HepG2 (cell line): ENCODE results near the gene HPD. TPM values are rescaled to one million over a fixed set of nuclear protein-coding genes. Genes with fewer than 3 reads are reported as not detected.
A peak's percentile ranks its signal among the peaks of the same experiment; 100 is the strongest.

Experiments used
- DMAP1 ChIP-seq: IDR thresholded peaks from 2 replicates; pipeline ENCODE4 v1.6.1; 2016
- HOXA5 ChIP-seq: sonication (generic); formaldehyde crosslinking; IDR thresholded peaks from 2 replicates; pipeline ENCODE4 v1.4.0; 2020; ENCODE audit warnings: missing genetic modification reagents
- ISX ChIP-seq: sonication (generic); formaldehyde crosslinking; conservative IDR thresholded peaks from 2 replicates; pipeline ENCODE4 v1.5.0; 2020; ENCODE audit warnings: missing genetic modification reagents
- KLF15 ChIP-seq: sonication (generic); formaldehyde crosslinking; IDR thresholded peaks from 2 replicates; pipeline ENCODE4 v1.8.1; 2023; ENCODE audit warnings: borderline replicate concordance, mild to moderate bottlenecking, inconsistent platforms, missing genetic modification reagents, mixed read lengths
- LCORL ChIP-seq, 2 experiments: fragments of 450-650 bp in 1 of 2; sonication (generic) in 1 of 2; formaldehyde crosslinking in 1 of 2; IDR thresholded peaks; 2 replicates each; pipeline versions ENCODE4 v1.5.0 to v1.6.1; 2017 to 2020; ENCODE audit warnings: antibody characterized with exemption in 1 of 2, missing genetic modification reagents in 1 of 2
- MZF1 ChIP-seq: sonication (generic); formaldehyde crosslinking; IDR thresholded peaks from 2 replicates; pipeline ENCODE4 v1.8.1; 2023; ENCODE audit warnings: mild to moderate bottlenecking, missing genetic modification reagents, borderline replicate concordance
- NKX3-1 ChIP-seq: sonication (generic); formaldehyde crosslinking; IDR thresholded peaks from 2 replicates; pipeline ENCODE4 v1.5.0; 2020; ENCODE audit warnings: missing genetic modification reagents
- RBFOX2 ChIP-seq: fragments of 200-400 bp; formaldehyde crosslinking; IDR thresholded peaks from 2 replicates; pipeline ENCODE4 v1.6.1; 2017; ENCODE audit warnings: low read depth, mild to moderate bottlenecking, low read length
- RCOR2 ChIP-seq: IDR thresholded peaks from 2 replicates; pipeline ENCODE4 v1.6.1; 2016; ENCODE audit warnings: missing biosample characterization, missing genetic modification reagents
- SMAD1 ChIP-seq: sonication (generic); formaldehyde crosslinking; IDR thresholded peaks from 2 replicates; pipeline ENCODE4 v1.4.0; 2020; ENCODE audit warnings: missing genetic modification reagents, low read depth, mild to moderate bottlenecking, borderline replicate concordance
- SMAD9 ChIP-seq: sonication (generic); formaldehyde crosslinking; IDR thresholded peaks from 2 replicates; pipeline ENCODE4 v1.5.1; 2020; ENCODE audit warnings: mild to moderate bottlenecking, missing genetic modification reagents
- SRSF1 ChIP-seq: fragments of 200-400 bp; formaldehyde crosslinking; optimal IDR thresholded peaks from 2 replicates; pipeline ENCODE3; 2017; ENCODE audit warnings: mild to moderate bottlenecking, low read depth, low read length, moderate library complexity
- TGIF2 ChIP-seq: IDR thresholded peaks from 2 replicates; pipeline ENCODE4 v1.6.1; 2016; ENCODE audit warnings: control low read depth, missing compliant biosample characterization
- TP53 ChIP-seq: sonication (generic); formaldehyde crosslinking; conservative IDR thresholded peaks from 2 replicates; pipeline ENCODE4 v1.4.0; 2020; ENCODE audit warnings: missing genetic modification reagents
- U2AF2 ChIP-seq: fragments of 200-400 bp; formaldehyde crosslinking; IDR thresholded peaks from 2 replicates; pipeline ENCODE4 v1.6.1; 2017; ENCODE audit warnings: low read depth, mild to moderate bottlenecking, low read length
- ZFP36L2 ChIP-seq: sonication (generic); formaldehyde crosslinking; IDR thresholded peaks from 2 replicates; pipeline ENCODE4 v1.4.0; 2020; ENCODE audit warnings: missing genetic modification reagents
- ZNF33B ChIP-seq: sonication (generic); formaldehyde crosslinking; IDR thresholded peaks from 2 replicates; pipeline ENCODE4 v1.5.1; 2020; ENCODE audit warnings: mild to moderate bottlenecking, missing genetic modification reagents
- ZNF616 ChIP-seq: sonication (generic); formaldehyde crosslinking; IDR thresholded peaks from 2 replicates; pipeline ENCODE4 v1.5.0; 2020; ENCODE audit warnings: low read depth, mild to moderate bottlenecking, missing genetic modification reagents
- polyA plus RNA-seq, 8 experiments: library from polyadenylated mRNA; depleted of rRNA in 3 of 8; stranded (reverse) in 7 of 8; unstranded in 1 of 8; fragments of >200 nt; fragmentation: Illumina TruSeq in 4 of 8; extraction: Trizol in 4 of 8; gene quantifications; 2 replicates each; pipeline versions ENCODE4 v1.2.1 to v1.2.3, GENCODE V29; 2011 to 2016; ENCODE audit warnings: low read depth in 4 of 8, missing spikeins in 1 of 8, mixed read lengths in 1 of 8; ENCODE audit not compliant: insufficient read depth in 1 of 8
- total RNA-seq, 5 experiments: library from RNA; depleted of rRNA; stranded (reverse); fragments of >200 nt; fragmentation: Illumina TruSeq; extraction: Trizol; gene quantifications; 2 replicates each; pipeline ENCODE4 v1.2.3, GENCODE V29; 2016; ENCODE audit warnings: low read depth in 1 of 5
- TF ChIP-seq, protein P1 (sequence below): sonication (generic); formaldehyde crosslinking; IDR thresholded peaks from 2 replicates; pipeline ENCODE4 v1.4.0; 2020; ENCODE audit warnings: low read depth, missing genetic modification reagents
- TF ChIP-seq, protein P2 (sequence below): IDR thresholded peaks from 2 replicates; pipeline ENCODE4 v1.6.1; 2012; ENCODE audit warnings: low read length, improper control_type of control experiment
- TF ChIP-seq, protein P3 (sequence below), 2 experiments: sonication (generic) in 1 of 2; formaldehyde crosslinking in 1 of 2; IDR thresholded peaks; 2 replicates each; pipeline versions ENCODE4 v1.4.0 to v1.6.1; 2018 to 2020; ENCODE audit warnings: missing genetic modification reagents in 2 of 2, borderline replicate concordance in 1 of 2, low read depth in 1 of 2, mild to moderate bottlenecking in 1 of 2, missing biosample characterization in 1 of 2

Gene HPD
- total and polyA plus RNA-seq, 2 of the 13 experiments (the other 11 are each of a cell fraction or from before 2014, with no cell fraction given) = 120 to 195 TPM

DNA sequence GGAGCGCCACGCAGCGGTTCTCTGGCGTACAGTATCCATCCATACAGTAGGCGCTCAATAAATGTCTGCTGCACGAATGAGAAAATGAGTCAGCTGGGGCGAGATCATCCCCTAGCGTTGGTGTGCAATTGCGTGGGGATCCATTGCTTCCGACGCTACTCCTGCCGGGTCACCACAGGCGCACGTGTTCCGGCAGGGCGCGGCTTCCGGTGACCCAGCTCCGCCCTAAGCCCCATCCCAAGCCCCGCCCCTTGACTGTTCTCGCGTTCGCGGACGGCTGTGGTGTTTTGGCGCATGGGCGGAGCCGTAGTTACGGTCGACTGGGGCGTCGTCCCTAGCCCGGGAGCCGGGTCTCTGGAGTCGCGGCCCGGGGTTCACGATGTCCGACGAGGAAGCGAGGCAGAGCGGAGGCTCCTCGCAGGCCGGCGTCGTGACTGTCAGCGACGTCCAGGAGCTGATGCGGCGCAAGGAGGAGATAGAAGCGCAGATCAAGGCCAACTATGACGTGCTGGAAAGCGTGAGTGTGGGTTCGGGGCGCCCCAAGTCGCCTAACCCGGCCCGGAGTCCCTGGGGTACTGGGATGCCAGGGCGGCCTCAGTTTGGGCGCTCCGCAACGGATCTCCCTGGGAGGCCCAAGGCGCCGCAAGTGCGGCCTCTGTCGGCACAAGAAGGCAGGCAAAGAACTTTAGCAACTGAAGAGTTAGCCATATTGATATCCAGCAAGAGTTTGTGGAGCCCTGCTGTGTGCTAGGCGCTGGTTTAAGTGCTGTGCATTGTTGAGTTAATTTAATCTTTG is 30.0 kb upstream of the HPD start, which contains the start of gene PSMD9 (continued):
- TF ChIP-seq, protein P1, sequence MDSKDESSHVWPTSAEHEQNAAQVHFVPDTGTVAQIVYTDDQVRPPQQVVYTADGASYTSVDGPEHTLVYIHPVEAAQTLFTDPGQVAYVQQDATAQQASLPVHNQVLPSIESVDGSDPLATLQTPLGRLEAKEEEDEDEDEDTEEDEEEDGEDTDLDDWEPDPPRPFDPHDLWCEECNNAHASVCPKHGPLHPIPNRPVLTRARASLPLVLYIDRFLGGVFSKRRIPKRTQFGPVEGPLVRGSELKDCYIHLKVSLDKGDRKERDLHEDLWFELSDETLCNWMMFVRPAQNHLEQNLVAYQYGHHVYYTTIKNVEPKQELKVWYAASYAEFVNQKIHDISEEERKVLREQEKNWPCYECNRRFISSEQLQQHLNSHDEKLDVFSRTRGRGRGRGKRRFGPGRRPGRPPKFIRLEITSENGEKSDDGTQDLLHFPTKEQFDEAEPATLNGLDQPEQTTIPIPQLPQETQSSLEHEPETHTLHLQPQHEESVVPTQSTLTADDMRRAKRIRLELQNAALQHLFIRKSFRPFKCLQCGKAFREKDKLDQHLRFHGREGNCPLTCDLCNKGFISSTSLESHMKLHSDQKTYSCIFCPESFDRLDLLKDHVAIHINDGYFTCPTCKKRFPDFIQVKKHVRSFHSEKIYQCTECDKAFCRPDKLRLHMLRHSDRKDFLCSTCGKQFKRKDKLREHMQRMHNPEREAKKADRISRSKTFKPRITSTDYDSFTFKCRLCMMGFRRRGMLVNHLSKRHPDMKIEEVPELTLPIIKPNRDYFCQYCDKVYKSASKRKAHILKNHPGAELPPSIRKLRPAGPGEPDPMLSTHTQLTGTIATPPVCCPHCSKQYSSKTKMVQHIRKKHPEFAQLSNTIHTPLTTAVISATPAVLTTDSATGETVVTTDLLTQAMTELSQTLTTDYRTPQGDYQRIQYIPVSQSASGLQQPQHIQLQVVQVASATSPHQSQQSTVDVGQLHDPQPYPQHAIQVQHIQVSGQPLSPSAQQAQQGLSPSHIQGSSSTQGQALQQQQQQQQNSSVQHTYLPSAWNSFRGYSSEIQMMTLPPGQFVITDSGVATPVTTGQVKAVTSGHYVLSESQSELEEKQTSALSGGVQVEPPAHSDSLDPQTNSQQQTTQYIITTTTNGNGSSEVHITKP (CRISPR knock-in tag) = no peak; the same call in 1 of the 2 replicates
- TF ChIP-seq, protein P2, sequence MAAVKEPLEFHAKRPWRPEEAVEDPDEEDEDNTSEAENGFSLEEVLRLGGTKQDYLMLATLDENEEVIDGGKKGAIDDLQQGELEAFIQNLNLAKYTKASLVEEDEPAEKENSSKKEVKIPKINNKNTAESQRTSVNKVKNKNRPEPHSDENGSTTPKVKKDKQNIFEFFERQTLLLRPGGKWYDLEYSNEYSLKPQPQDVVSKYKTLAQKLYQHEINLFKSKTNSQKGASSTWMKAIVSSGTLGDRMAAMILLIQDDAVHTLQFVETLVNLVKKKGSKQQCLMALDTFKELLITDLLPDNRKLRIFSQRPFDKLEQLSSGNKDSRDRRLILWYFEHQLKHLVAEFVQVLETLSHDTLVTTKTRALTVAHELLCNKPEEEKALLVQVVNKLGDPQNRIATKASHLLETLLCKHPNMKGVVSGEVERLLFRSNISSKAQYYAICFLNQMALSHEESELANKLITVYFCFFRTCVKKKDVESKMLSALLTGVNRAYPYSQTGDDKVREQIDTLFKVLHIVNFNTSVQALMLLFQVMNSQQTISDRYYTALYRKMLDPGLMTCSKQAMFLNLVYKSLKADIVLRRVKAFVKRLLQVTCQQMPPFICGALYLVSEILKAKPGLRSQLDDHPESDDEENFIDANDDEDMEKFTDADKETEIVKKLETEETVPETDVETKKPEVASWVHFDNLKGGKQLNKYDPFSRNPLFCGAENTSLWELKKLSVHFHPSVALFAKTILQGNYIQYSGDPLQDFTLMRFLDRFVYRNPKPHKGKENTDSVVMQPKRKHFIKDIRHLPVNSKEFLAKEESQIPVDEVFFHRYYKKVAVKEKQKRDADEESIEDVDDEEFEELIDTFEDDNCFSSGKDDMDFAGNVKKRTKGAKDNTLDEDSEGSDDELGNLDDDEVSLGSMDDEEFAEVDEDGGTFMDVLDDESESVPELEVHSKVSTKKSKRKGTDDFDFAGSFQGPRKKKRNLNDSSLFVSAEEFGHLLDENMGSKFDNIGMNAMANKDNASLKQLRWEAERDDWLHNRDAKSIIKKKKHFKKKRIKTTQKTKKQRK = no peak
- TF ChIP-seq TGIF2 (CRISPR knock-in tag) = peak; percentile 86
- peak; percentile 71 for TF ChIP-seq SRSF1
- TF ChIP-seq DMAP1 (CRISPR knock-in tag) = peak; percentile 96
- 0 out of 2 replicates have a peak, but pooled peaks have one; percentile 38 for TF ChIP-seq U2AF2
- TF ChIP-seq RBFOX2 = peak; percentile 96
- peak; percentile 99 for TF ChIP-seq RCOR2 (CRISPR knock-in tag)
- TF ChIP-seq ZFP36L2 (CRISPR knock-in tag) = no peak
- no peak for TF ChIP-seq TP53 (CRISPR knock-in tag)
- no peak for TF ChIP-seq HOXA5 (CRISPR knock-in tag)
- TF ChIP-seq SMAD1 = peak; percentile 94; the same call in 1 of the 2 replicates
- TF ChIP-seq SMAD9 = no peak
- no peak for TF ChIP-seq ZNF33B (CRISPR knock-in tag)
- TF ChIP-seq, protein P3, sequence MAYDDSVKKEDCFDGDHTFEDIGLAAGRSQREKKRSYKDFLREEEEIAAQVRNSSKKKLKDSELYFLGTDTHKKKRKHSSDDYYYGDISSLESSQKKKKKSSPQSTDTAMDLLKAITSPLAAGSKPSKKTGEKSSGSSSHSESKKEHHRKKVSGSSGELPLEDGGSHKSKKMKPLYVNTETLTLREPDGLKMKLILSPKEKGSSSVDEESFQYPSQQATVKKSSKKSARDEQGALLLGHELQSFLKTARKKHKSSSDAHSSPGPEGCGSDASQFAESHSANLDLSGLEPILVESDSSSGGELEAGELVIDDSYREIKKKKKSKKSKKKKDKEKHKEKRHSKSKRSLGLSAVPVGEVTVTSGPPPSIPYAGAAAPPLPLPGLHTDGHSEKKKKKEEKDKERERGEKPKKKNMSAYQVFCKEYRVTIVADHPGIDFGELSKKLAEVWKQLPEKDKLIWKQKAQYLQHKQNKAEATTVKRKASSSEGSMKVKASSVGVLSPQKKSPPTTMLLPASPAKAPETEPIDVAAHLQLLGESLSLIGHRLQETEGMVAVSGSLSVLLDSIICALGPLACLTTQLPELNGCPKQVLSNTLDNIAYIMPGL (CRISPR knock-in tag; IDR thresholded peaks at IDR 0.05; ENCODE audit: borderline replicate concordance in 1 of 2, low read depth in 1 of 2) = peak; percentile 95 to 97
- TF ChIP-seq NKX3-1 = no peak; the same call in 1 of the 2 replicates
- TF ChIP-seq ISX = no peak
- TF ChIP-seq MZF1 (CRISPR knock-in tag) = peak; percentile 100
- no peak for TF ChIP-seq LCORL (IDR thresholded peaks at IDR 0.05)
- TF ChIP-seq LCORL (CRISPR knock-in tag; IDR thresholded peaks at IDR 0.05) = peak; percentile 94
- peak; percentile 62; the same call in 1 of the 2 replicates for TF ChIP-seq ZNF616 (CRISPR knock-in tag)
- no peak; the same call in 1 of the 2 replicates for TF ChIP-seq KLF15 (CRISPR knock-in tag)
